ENCODE data around the gene FBXO8. TPM values are rescaled to one million over a fixed set of nuclear protein-coding genes. Genes with fewer than 3 reads are reported as not detected.
A peak's percentile ranks its signal among the peaks of the same experiment; 100 is the strongest.
"Not testable (repeated sequence)": the region's sequence is repeated elsewhere in the genome, so short reads cannot be mapped to it uniquely, and the experiment has no call there.

Gene FBXO8
- 24.1 TPM for total RNA-seq

DNA sequence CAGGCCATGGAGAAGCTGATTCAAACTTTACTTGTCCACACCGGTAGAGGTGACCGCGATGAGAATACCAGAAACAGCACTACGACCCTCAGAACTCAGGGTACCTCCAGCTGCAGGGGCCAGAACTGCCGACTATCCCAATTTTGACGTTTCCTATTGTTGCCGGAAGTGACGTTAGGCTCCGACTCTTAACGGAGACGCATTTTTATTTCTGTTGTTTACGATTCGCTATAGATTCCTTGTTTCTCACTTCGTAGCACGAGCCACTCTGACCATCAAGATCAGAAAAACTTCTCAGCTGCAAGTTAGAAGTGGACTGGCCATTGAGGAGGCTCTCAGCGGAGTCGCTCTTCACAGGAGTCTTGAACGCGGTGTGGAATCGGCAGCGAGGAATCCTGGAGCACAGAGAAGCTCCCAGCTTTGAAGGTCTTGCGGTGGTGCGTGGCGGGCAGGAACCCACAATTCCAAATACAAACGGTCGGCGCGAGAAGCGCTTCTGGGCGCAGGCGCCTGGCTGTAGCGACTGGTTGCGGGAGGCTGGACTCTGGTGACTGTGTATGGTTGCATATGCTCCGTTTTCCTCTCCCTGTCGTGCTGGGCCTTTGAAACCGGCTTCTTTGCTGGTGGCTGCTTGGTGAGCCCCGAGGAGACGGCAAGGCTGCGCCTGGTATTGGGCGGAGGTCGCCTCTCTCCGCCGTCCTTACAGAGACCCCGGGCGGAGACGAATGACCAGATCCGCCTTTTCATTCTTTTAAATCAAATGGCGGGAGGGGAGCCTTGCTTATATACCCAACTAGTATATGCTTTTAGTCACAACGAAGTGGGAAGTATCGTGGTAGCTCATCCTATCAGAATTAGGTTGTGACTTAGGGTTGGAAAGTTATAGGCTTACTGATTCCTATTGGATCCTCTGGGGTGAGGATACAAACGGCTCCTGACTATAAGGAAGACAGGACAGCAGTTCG, at the start of gene FBXO8, which contains the start of gene CEP44:
TSS of gene FBXO8 (minus strand) at position 161 of the 965 bp plus-strand sequence. CDS start 20,575 bp downstream, outside the sequence.
TSS of gene CEP44 (plus strand) at position 405 of the 965 bp plus-strand sequence. CDS start 15,211 bp downstream, outside the sequence.
- DNase-seq (ENCODE audit: low spot score in 2 of 2) (peak; percentile 54), FAIRE-seq (no peak)

GRCh38 chr4:174332741-174333493, 49.5 kb upstream of the FBXO8 start:
- DNase-seq (ENCODE audit: low spot score in 2 of 2) (no peak), FAIRE-seq (no peak)

- no peak for DNase-seq (ENCODE audit: low spot score in 2 of 2)
These were observed 41.3 kb upstream of the FBXO8 start for GRCh38 chr4:174324725-174325124.

DNA sequence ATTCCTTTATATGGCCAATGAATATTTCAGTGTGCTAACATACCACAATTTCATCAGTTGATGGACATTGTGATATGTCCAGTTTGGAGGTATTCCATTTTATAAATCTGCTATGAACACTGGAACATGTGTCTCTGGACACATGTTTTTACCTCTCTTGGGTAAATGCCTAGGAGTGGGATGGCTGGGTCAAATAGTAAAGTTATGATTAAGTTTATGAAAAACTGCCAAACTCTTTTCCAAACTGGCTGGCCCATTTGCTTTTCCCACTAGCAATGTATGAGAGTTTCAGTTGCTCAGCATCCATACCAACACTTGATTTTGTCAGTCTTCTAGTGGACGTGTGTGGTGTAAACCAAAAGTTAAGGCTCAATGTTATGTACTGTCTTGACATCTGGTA, 40.8 kb upstream of the FBXO8 start:
- FAIRE-seq (no peak), DNase-seq (ENCODE audit: low spot score in 2 of 2) (no peak)

More at GRCh38 chr4:174324725-174325124, 41.3 kb upstream of the FBXO8 start:
- FAIRE-seq = no peak

DNA sequence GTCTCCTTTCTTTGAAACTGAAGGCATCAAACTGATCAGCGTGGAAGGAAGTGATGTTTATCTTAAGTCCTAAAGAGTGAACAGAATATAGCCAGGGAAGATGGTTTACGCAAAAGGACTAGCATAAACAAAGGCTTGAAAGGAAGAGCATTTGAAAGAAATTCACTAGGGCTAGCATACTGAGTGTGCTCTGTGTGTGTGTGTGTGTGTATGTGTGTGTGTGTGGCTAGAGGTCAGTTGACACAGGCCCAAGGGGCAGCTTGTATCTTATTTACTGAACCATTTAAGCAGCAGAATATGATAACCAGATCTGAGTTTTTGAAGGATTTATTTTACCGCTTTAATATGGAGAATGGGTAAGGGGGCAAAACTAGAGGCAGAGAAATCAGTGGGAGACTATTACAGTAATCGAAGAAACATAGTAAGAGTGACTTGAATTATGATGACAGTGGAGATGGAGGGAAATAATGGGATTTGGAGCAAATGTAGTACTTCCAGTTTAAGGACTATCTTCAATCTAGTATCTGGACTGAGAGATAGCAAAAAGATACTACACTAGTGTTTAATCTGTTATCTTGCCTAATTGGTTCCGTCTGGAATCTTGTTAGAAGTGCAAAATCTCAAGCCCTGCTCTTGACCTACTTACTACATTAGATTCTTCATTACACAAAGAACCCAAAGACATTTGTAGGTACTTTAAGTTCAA, 37.2 kb upstream of the FBXO8 start:
- FAIRE-seq (no peak), DNase-seq (ENCODE audit: low spot score in 2 of 2) (no peak)

- FAIRE-seq (peak; percentile 92), DNase-seq (ENCODE audit: low spot score in 2 of 2) (no peak)
These were observed 35.6 kb upstream of the FBXO8 start for GRCh38 chr4:174318829-174319764.

DNA sequence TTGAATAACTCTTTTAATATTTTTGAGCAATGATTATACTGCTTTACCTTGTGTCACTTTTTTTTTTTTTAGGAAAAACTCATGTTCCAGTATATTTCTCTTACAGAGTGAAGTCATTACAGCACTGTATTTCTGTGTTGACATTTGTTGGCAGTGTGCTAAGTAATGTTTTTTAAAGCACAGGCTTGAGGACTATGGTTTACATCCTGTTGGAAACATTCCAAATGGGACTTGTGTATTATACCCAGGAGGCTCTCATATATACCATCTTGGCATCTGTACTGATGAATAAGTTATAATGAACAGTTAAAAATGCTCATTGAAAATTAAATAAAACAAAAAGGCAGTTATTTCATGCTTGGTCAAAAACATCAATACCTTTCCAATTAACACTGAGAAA, 34.1 kb upstream of the FBXO8 start:
- DNase-seq (ENCODE audit: low spot score in 2 of 2) (no peak), FAIRE-seq (no peak)

- DNase-seq (ENCODE audit: low spot score in 2 of 2) (no peak), FAIRE-seq (peak; percentile 61)
These were observed 33.5 kb upstream of the FBXO8 start for GRCh38 chr4:174316954-174317353.

DNA sequence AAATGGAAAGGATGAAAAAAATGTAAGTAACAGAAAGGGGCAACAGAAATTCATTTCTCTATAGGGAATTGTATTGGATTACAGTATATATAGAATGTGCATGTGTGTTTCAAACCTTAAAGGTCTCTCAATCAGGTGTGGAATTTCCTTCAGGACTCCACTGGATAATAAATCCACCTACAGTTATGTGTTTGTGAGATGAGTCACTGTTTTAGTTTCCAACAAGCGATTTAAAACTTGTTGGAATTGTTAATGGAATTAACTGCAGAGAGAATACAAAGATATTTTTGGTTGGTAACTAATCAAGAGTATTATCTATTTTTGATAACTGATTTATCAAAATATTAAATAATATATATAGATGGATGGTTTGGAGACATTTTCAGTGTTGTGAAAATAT, 33.1 kb upstream of the FBXO8 start:
- DNase-seq (ENCODE audit: low spot score in 2 of 2) (no peak), FAIRE-seq (no peak)

- FAIRE-seq (no peak), DNase-seq (ENCODE audit: low spot score in 2 of 2) (no peak)
These were observed 31.3 kb upstream of the FBXO8 start for GRCh38 chr4:174314770-174315169.

DNA sequence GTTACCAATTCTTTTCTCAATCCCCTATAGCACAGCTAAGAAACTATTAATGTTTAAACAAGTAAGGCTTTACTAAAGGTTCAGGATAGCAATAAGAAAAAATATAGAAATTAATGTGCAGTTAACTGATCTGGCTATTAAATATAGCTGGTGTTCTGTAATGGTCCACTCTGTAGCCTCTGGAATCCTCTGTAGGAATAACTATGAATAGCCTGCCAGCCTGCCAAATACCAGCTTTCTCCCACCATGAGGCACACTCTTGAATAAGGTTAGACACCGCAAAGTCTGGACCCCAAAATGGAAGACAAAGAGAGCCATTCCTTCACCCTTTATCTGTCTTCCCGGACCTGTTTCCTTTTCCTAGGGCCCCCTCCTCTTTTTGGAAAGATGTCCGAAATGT, 30.8 kb upstream of the FBXO8 start:
- DNase-seq (ENCODE audit: low spot score in 2 of 2) (no peak), FAIRE-seq (no peak)

DNA sequence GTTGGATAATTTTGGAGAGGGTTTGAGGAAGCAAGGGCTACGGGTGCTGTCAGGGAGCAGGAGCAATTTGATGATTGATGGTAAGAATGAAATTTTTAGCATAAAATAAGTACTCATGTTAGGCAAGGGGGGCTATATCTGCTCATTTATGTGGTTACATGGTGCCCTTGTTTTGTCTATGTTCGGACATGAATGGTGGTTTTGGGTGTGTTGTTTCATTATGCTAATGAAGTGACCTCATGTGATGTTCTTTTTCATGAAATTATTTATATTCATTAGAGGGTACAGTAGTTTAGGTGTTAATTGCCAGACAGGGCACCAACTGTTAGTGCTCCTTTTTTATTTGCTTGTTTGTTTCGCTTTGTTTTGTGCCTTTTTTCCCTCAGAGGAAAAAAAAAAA, 29.5 kb upstream of the FBXO8 start:
- DNase-seq (ENCODE audit: low spot score in 2 of 2) (no peak), FAIRE-seq (no peak)

DNA sequence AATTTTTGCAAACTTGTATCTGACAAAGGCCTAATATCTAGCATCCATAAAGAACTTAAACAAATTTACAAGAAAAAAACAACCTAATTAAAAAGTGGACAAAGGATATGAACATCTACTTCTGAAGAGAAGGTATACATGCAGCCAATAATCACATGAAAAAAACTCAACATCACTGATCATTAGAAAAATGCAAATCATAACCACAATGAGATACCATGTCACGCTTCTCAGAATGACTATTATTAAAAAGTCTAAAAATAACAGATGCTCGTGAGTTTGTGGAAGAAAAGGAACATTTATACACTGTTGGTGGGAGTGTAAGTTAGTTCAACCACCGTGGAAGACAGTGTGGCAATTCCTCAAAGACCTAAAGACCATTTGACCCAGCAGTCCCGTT, 24.2 kb upstream of the FBXO8 start:
- FAIRE-seq (no peak), DNase-seq (ENCODE audit: low spot score in 2 of 2) (no peak)

DNA sequence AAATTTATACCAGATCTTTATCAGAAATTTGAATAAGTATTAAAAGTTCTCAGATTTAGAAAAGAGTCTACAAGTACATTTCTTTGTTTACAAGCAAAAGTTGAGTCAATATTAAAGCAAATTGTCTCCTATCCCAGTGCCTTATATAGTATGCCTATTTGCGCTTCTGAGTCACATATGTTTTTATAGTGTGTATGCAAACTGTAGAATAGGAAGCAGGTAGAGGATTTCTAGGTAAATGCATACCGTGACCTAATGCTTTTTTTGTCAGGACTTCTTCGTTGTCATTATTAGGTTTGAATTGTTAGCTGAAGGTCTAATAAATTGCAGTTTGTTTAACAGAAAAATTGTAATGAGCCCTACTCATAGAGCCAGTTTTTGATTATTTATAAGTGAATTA, 22.5 kb upstream of the FBXO8 start:
- FAIRE-seq (no peak), DNase-seq (ENCODE audit: low spot score in 2 of 2) (no peak)

GRCh38 chr4:174304664-174305063, 21.2 kb upstream of the FBXO8 start:
- DNase-seq (ENCODE audit: low spot score in 2 of 2) = no peak
- no peak for FAIRE-seq

GRCh38 chr4:174303687-174304086, 20.2 kb upstream of the FBXO8 start:
- FAIRE-seq = no peak

DNA sequence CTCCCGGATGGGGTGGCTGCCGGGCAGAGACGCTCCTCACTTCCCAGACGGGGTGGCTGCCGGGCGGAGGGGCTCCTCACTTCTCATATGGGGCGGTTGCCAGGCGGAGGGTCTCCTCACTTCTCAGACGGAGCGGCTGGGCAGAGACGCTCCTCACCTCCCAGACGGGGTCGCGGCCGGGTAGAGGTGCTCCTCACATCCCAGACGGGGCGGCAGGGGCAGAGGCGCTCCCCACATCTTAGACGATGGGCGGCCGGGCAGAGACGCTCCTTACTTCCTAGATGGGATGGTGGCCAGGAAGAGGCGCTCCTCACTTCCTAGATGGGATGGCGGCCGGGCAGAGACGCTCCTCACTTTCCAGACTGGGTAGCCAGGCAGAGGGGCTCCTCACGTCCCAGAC, 11.7 kb upstream of the FBXO8 start:
- not testable (repeated sequence) for DNase-seq (ENCODE audit: low spot score in 2 of 2); FAIRE-seq

More at GRCh38 chr4:174303687-174304086, 20.2 kb upstream of the FBXO8 start:
- DNase-seq (ENCODE audit: low spot score in 2 of 2) = no peak

DNA sequence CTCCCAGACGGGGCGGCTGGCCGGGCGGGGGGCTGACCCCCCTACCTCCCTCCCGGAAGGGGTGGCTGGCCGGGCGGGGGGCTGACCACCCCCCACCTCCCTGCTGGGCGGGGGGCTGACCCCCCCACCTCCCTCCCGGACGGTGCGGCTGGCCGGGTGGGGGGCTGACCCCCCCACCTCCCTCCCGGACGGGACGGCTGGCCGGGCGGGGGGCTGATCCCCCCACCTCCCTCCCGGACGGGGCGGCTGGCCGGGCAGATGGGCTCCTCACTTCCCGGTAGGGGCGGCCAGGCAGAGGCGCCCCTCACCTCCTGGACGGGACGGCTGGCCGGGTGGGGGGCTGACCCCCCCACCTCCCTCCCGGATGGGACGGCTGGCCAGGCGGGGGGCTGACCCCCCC, 11.2 kb upstream of the FBXO8 start:
- FAIRE-seq = not testable (repeated sequence)

GRCh38 chr4:174292473-174292872, 9.0 kb upstream of the FBXO8 start:
- FAIRE-seq (no peak), DNase-seq (ENCODE audit: low spot score in 2 of 2) (no peak)

More for the DNA sequence above, 11.2 kb upstream of the FBXO8 start:
- DNase-seq (ENCODE audit: low spot score in 2 of 2) = not testable (repeated sequence)

Measured in frontal cortex (tissue), 4 donors.